ENCODE measurements around the gene EZR.

DNA sequence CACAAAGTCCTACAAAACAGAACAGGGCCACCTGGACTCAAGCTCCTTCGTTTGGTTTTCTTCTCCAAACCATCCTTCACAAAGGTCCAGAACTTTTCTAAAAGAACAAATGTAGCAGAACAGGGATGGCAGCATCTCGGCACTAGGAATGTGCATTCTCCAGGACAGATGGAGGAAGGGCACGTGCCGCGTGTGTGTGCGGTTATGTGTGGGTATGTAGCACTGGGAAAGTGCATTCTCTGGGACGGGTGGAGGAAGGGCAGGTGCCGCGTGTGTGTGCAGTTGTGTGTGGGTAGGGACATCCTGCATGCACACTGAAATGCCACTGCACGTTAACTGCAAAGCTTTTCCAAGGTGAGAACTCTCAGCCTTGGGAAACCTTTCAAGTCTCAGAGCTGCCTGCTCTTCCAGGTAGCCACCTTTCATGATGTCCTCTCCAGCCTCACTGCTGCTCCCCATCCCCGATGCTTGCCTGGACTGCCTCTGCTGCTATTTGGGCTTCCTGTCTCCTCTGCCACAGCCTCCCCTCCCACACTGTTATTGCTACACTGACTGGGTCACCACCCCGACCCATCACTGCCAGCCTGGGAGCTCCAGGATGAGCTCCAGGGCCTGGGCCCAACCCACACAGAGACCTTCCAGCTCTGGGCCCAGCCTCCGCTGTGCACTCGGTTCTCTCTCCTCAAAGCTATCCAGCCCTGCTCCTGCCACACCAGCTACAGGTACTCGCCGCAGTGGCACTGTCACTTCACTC, 47.6 kb downstream of the EZR start:
- TF ChIP-seq POLR2A (IDR thresholded peaks at IDR 0.05; ENCODE audit: low read depth, low read length) (no peak), TAF1 (IDR thresholded peaks at IDR 0.05; ENCODE audit: borderline replicate concordance, low read depth, low read length) (no peak)

Data from GM12892 (cell line).